LoVo (cell line): ENCODE results near the gene FIBIN.

Source experiments
- DNase-seq: peaks from one replicate; pipeline ENCODE4 v3.0.0-alpha.2; 2016; ENCODE audit warnings: low spot score

Gene FIBIN

DNA sequence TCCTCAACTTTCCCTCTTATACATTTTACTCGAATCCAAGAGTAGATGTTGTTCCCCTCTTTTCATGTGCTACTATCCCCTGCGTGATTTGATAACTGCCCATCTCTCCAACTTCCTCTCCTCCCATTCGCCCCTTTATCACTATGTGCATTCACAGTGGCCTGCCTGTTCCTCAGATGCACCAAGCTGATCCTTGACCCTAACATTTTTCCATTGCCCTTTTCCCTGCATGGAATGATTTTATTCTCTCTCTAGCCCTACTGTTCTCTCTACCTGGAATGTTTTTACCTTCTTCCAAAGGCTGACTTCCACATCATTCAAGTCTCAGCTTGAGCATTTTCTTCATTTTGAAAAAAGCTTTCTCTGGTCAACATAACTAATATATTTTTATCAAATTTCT is 31.0 kb downstream of the FIBIN start:
- DNase-seq, result no peak

DNA sequence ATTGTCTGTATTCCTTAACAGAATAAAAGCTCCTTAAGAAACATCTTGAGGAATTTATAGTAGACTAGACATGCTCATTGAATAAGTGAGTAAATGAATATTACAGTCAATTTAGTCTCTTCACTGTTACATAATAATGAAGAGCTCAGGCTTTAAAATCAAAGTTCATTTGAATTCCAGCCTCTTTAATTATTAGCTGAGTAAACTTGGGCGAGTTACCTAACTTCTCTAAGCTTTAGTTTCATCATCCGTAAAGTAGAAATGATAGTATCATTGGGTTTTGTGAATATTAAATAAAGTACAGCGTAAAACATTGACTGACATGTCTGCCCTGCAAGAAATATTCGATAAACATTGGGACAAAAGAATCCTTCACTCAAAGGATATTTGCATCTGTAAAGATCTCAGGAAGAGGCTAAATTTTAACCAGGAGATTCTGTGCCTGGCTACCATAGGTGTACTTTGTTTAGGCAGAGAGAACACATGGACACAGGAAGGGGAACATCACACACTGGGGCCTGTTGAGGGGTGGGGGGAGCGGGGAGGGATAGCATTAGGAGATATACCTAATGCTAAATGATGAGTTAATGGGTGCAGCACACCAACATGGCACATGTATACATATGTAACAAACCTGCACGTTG is 31.5 kb downstream of the FIBIN start:
- DNase-seq, result no peak

DNA sequence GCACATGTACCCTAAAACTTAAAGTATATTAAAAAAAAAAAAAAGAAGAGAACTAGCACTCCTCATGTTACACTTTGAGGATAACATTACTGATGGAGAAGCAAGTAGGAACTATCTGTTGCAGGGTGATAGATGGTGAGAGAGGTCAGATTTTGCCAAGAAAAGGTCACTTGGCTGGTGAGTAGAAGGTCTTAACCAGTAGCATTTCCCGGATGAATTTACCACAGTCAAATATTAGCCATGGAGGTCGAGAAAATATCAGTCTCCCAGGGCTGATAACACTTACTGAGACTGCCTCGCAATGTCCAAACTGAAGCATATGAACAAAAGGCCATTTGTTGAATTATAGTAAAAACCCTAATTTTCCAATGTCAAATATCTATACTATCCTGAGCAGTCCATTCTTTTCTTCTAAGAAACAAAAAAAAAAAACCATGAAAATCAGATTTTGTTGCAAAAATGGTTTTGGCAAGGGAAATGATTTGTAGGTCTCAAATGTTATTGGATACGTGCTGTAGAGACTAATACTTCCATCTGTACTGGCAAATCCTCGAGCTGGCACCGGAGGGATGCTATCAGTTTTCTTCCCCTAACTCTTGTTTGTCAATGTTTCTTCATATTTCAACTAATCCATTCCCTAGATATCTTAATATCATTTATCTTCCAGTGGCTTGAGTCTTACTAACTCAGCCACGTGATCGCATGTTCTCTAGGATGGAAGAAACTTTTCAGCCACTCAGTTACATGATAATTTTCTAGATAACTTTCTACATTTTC is 32.2 kb downstream of the FIBIN start:
- no peak for DNase-seq

DNA sequence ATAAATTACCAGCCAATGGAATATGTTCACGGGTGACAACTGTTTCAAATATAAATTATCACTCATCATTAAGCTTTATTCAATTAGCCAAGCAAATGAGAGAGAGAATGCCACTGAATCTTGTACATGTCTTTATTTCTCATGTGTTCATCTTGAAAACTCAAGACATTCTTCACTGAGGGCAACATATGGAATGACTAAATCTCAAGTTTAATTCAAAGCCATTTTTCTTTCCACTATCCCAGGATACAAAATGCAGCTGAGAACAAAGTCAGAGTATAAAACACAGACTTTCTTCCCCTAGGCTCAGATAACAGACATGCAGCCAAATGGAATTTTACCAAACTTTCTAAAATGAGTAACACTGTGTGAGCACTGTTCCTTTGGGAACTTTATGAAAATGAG is 34.7 kb downstream of the FIBIN start:
- no peak for DNase-seq

- DNase-seq, result no peak
Measured at GRCh38 chr11:27029966-27030365, 36.1 kb downstream of the FIBIN start.

- DNase-seq, result no peak
Measured at GRCh38 chr11:27031754-27032153, 37.8 kb downstream of the FIBIN start.

DNA sequence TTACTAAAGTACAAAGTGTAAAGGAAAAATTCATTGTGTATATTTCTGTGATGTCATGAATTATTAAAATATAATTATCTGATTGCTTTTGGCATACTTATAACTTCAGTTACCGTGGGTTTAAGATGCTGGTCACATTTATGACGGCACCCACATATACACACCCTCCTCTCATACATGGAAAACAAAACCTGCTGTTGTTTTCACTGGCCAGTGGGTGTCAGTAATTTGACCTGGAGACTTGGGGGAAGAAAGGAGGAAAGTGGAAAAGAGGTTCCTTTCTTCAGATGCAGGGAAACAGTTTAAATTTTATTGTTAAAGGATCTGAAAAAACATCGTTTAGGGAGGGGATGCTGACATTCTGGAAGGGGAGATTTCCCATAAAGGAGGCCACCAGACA is 46.0 kb downstream of the FIBIN start:
- no peak for DNase-seq

DNA sequence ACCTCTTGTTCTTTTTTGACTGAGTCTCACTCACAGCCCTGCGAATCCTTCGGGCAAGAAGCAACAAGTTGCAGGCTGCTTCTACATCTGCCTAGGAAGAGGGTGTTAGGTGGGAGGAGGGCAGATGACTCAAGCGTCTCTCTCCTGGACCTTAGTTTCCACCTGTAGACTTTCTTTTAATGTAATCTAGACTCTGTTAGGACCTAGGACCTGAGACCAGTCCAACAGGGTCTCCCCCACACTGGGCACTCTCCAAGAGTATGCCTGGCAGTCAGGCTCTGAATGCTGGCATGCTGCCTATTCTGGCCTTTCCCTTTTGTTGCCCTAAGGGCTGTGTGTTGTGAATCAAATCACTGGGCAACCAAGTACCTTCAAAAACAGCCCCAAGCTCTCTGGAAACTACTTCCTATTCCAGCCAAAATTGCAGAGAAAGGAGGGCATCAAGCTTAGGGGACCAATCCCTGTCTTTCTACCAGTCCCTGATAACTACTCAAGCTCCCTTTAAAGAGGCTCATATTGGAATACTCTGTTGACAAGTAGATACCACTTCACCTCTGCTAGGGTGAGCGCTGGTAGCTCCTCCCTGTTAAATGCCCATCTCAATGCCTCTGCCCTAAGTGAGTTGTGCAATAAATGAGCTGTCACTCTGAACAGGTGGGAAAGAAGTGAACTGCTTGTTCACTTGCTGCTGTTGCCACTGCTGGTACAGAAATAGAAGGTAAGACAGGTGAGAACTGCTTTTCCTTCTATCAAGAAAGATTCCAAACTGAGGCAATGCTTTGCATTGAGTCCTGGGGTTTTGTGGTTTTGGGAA is 46.6 kb downstream of the FIBIN start, which contains the start of gene BBOX1:
Gene BBOX1, plus strand, starts transcription at position 514 of the 814 bp plus-strand sequence. CDS start 14,616 bp downstream, outside the sequence.
- no peak for DNase-seq

GRCh38 chr11:27041141-27041899 is 47.4 kb downstream of the FIBIN start:
- DNase-seq, result no peak
